Mesendoderm (in vitro differentiated cells): ENCODE measurements around the gene ACP4.

Source experiments
- DNase-seq: peaks from one replicate; pipeline ENCODE4 v3.0.0; 2013
- H2AK5ac ChIP-seq: 2 replicates; pipeline ENCODE4 v1.6.1; 2013; ENCODE audit warnings: low read length, inconsistent platforms
- H2BK120ac ChIP-seq: 2 replicates; pipeline ENCODE4 v1.6.1; 2013; ENCODE audit warnings: low read depth, mild to moderate bottlenecking, low read length, moderate library complexity, mixed read lengths
- H2BK15ac ChIP-seq: replicated peaks from 2 replicates; pipeline ENCODE4 v1.6.1; 2013; ENCODE audit warnings: low read depth, mild to moderate bottlenecking, moderate library complexity
- H2BK5ac ChIP-seq: 2 replicates; pipeline ENCODE4 v1.6.1; 2013; ENCODE audit warnings: low read length, inconsistent platforms
- H3K18ac ChIP-seq: 2 replicates; pipeline ENCODE4 v1.6.1; 2013; ENCODE audit warnings: mild to moderate bottlenecking, low read length, mixed read lengths
- H3K23ac ChIP-seq: one replicate; pipeline ENCODE4 v1.6.1; 2013; ENCODE audit warnings: low read length
- H3K27ac ChIP-seq: 2 replicates; pipeline ENCODE4 v1.5.1; 2013; ENCODE audit warnings: low read depth, mild to moderate bottlenecking, inconsistent platforms, low read length, moderate library complexity
- H3K27me3 ChIP-seq: 2 replicates; pipeline ENCODE4 v1.6.1; 2013; ENCODE audit warnings: low read length, control low read depth, mild to moderate bottlenecking, inconsistent platforms; ENCODE audit not compliant: insufficient read depth, poor library complexity
- H3K36me3 ChIP-seq: 2 replicates; pipeline ENCODE4 v1.6.1; 2013; ENCODE audit warnings: low read length, inconsistent platforms; ENCODE audit not compliant: control insufficient read depth, insufficient read depth
- H3K4ac ChIP-seq: one replicate; pipeline ENCODE4 v1.6.1; 2013; ENCODE audit warnings: low read depth, mild to moderate bottlenecking, low read length, moderate library complexity
- H3K4me1 ChIP-seq: 2 replicates; pipeline ENCODE4 v1.6.1; 2013; ENCODE audit warnings: low read depth, low read length, inconsistent platforms; ENCODE audit not compliant: control insufficient read depth
- H3K4me2 ChIP-seq: 2 replicates; pipeline ENCODE4 v1.6.1; 2013; ENCODE audit warnings: low read length
- H3K4me3 ChIP-seq: 2 replicates; pipeline ENCODE4 v1.5.1; 2013; ENCODE audit warnings: mild to moderate bottlenecking, low read length
- H3K56ac ChIP-seq: one replicate; pipeline ENCODE4 v1.6.1; 2013; ENCODE audit warnings: low read length
- H3K79me1 ChIP-seq: 2 replicates; pipeline ENCODE4 v1.6.1; 2013; ENCODE audit warnings: low read length, inconsistent platforms
- H3K79me2 ChIP-seq: 2 replicates; pipeline ENCODE4 v1.6.1; 2013; ENCODE audit warnings: mild to moderate bottlenecking, low read length; ENCODE audit not compliant: control insufficient read depth, insufficient read depth
- H3K9ac ChIP-seq: 2 replicates; pipeline ENCODE4 v1.6.1; 2013; ENCODE audit warnings: low read length, inconsistent platforms
- H4K5ac ChIP-seq: one replicate; pipeline ENCODE4 v1.6.1; 2013; ENCODE audit warnings: low read length
- H4K8ac ChIP-seq: one replicate; pipeline ENCODE4 v1.6.1; 2013; ENCODE audit warnings: low read depth, mild to moderate bottlenecking, control low read depth, low read length, moderate library complexity
- WGBS: extraction: QIAGEN DNeasy Blood & Tissue Kit; methylation state at CpG from one replicate; pipeline ENCODE4 v1.1.7; 2013; ENCODE audit warnings: low lambda C conversion rate, missing lambda C conversion rate; ENCODE audit not compliant: insufficient coverage; ENCODE audit errors: extremely low coverage; 5-methylcytosine and 5-hydroxymethylcytosine counted together

ACP4 gene

GRCh38 chr19:50799547-50799851, 9.3 kb downstream of the ACP4 start:
- H3K4ac ChIP-seq, result no peak overlapping the region

DNA sequence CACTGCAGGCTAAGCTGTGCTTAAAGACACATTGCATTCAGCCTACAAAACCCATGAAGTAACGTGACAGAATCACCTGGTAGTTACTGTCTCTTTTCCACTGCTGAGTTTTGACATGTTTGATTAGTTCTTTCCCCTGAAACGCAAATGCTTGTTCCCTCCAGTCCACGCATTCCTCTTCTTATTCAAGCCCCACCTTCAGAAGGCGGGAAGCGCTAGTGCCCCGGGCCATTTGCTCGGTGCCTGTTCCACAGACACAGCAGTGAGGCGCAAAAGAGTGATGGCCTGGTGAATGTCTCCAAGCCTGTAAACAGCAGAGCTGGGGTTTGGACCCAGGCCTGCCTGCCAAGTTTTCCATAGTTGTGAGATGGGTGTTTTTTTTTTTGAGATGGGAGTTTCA, 10.9 kb downstream of the ACP4 start:
- Histone ChIP-seq H3K56ac (peak overlapping the region; percentile 49), H2BK120ac (no peak overlapping the region), H3K9ac (no peak overlapping the region), H3K4me2 (no peak overlapping the region), H3K79me2 (peaks cover 45% of the 10 kb centered on the region), H3K27ac (no peak overlapping the region), H3K79me1 (peaks cover 8% of the 10 kb centered on the region), H4K5ac (no peak overlapping the region), H3K4ac (no peak overlapping the region), H4K8ac (no peak overlapping the region), H2BK15ac (no peak overlapping the region), H2AK5ac (no peak overlapping the region), H3K23ac (no peak overlapping the region), H3K18ac (no peak overlapping the region), H3K36me3 (peaks cover 30% of the 10 kb centered on the region), H3K4me3 (no peak overlapping the region), H3K4me1 (no peaks in the 10 kb centered on the region), H2BK5ac (no peak overlapping the region), H3K27me3 (no peaks in the 10 kb centered on the region)
- no CpG with 5 or more reads among the region's 8 CpGs for WGBS
- DNase-seq, result no peak

More at GRCh38 chr19:50799547-50799851, 9.3 kb downstream of the ACP4 start:
- no peak overlapping the region for H4K8ac ChIP-seq
- peaks cover 8% of the 10 kb centered on the region for H3K79me1 ChIP-seq
- H2BK5ac ChIP-seq, result no peak overlapping the region
- no peak for DNase-seq
- H3K27me3 ChIP-seq, result no peaks in the 10 kb centered on the region
- H2BK120ac ChIP-seq, result no peak overlapping the region
- no peaks in the 10 kb centered on the region for H3K4me1 ChIP-seq
- H3K4me2 ChIP-seq, result no peak overlapping the region
- H2AK5ac ChIP-seq, result no peak overlapping the region
- H3K36me3 ChIP-seq, result peaks cover 31% of the 10 kb centered on the region
- H2BK15ac ChIP-seq, result no peak overlapping the region
- no peak overlapping the region for H3K27ac ChIP-seq
- no peak overlapping the region for H4K5ac ChIP-seq
- peaks cover 45% of the 10 kb centered on the region for H3K79me2 ChIP-seq
- H3K23ac ChIP-seq, result peak overlapping the region; percentile 45
- no CpG with 5 or more reads among the region's 3 CpGs for WGBS
- H3K9ac ChIP-seq, result no peak overlapping the region
- H3K4me3 ChIP-seq, result no peak overlapping the region
- no peak overlapping the region for H3K56ac ChIP-seq
- H3K18ac ChIP-seq, result no peak overlapping the region

DNA sequence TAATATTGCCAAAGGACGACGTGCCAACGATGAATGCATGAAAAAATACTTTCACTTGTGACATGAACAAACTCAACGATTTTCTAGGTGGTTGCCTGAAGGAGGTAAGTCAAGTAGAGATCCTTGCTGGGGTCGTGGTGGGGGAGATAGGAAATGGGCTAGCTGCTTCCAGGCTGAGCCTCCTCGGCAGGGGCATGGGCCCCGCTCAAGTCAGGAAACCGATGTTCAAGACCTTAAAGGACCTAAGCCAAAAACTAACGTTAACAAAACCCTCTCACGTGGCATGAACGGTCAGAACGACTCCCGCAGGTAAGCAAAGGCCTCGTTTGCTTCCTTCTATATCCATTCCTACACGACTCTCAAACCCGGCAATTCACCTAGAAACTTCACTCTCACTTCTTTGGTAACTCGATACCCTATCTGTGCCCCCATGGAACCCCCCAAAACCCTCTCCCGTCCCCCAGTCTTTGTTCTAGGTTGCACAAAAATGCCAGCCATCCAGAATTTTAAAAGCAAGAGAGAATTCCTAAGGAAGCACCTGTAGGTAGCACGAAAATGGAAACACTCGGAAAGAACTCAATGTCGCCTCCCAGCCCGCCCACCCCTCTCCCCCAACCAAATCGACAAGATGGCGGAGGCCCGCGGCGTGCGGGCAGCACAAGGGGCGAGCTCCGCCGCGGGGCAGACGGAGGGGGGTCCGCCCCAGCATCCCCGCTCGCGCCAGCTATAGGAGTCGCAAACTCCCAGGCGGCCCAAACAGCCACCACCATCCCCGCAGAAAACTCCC, 13.6 kb downstream of the ACP4 start:
- Histone ChIP-seq H2AK5ac (peak overlapping the region; percentile 72), H3K9ac (peak overlapping the region; percentile 92), H3K79me2 (peaks cover 44% of the 10 kb centered on the region), H3K4me3 (peak overlapping the region; percentile 96), H3K36me3 (peaks cover 15% of the 10 kb centered on the region), H2BK15ac (no peak overlapping the region), H4K8ac (peak overlapping the region; percentile 78), H3K18ac (peak overlapping the region; percentile 98), H3K79me1 (peaks cover 4% of the 10 kb centered on the region), H3K27ac (peak overlapping the region; percentile 87), H2BK5ac (peak overlapping the region; percentile 16), H3K4ac (peak overlapping the region; percentile 97), H3K4me2 (peak overlapping the region; percentile 64), H3K23ac (peak overlapping the region; percentile 45), H3K56ac (peak overlapping the region; percentile 94), H2BK120ac (peak overlapping the region; percentile 69), H4K5ac (no peak overlapping the region), H3K27me3 (no peaks in the 10 kb centered on the region), H3K4me1 (no peaks in the 10 kb centered on the region)
- WGBS, result no CpG with 5 or more reads among the region's 40 CpGs
- no peak for DNase-seq

- peak overlapping the region; percentile 87 for H3K27ac ChIP-seq
- H3K79me2 ChIP-seq, result peaks cover 39% of the 10 kb centered on the region
- DNase-seq, result peak; percentile 99
- peak overlapping the region; percentile 97 for H3K4ac ChIP-seq
- H3K4me1 ChIP-seq, result no peaks in the 10 kb centered on the region
- no peak overlapping the region for H2BK15ac ChIP-seq
- H3K4me2 ChIP-seq, result peak overlapping the region; percentile 70
- peak overlapping the region; percentile 99 for H3K56ac ChIP-seq
- WGBS, result no CpG with 5 or more reads among the region's 62 CpGs
- H3K27me3 ChIP-seq, result no peaks in the 10 kb centered on the region
- peak overlapping the region; percentile 98 for H3K18ac ChIP-seq
- peak overlapping the region; percentile 69 for H2BK120ac ChIP-seq
- no peak overlapping the region for H2AK5ac ChIP-seq
- peak overlapping the region; percentile 78 for H4K8ac ChIP-seq
- peaks cover 4% of the 10 kb centered on the region for H3K79me1 ChIP-seq
- H2BK5ac ChIP-seq, result peak overlapping the region; percentile 98
- peak overlapping the region; percentile 96 for H3K4me3 ChIP-seq
- peak overlapping the region; percentile 92 for H3K9ac ChIP-seq
- peaks cover 10% of the 10 kb centered on the region for H3K36me3 ChIP-seq
- no peak overlapping the region for H4K5ac ChIP-seq
- H3K23ac ChIP-seq, result peak overlapping the region; percentile 29
Observed at GRCh38 chr19:50804420-50805272, 14.4 kb downstream of the ACP4 start.

- Histone ChIP-seq H4K8ac (no peak overlapping the region), H3K4me1 (no peaks in the 10 kb centered on the region), H3K27ac (no peak overlapping the region), H3K4me2 (no peak overlapping the region), H3K27me3 (no peaks in the 10 kb centered on the region), H2BK15ac (no peak overlapping the region), H3K18ac (no peak overlapping the region), H2BK120ac (no peak overlapping the region), H3K56ac (no peak overlapping the region), H3K4me3 (no peak overlapping the region), H2BK5ac (no peak overlapping the region), H3K23ac (no peak overlapping the region), H3K4ac (no peak overlapping the region), H4K5ac (no peak overlapping the region), H2AK5ac (no peak overlapping the region), H3K79me1 (no peaks in the 10 kb centered on the region), H3K36me3 (no peaks in the 10 kb centered on the region), H3K9ac (no peak overlapping the region), H3K79me2 (peaks cover 5% of the 10 kb centered on the region)
- DNase-seq, result no peak
- WGBS, result no CpG with 5 or more reads among the region's 1 CpG
Observed at GRCh38 chr19:50808856-50809255, 18.6 kb downstream of the ACP4 start.
